ENCODE results near the gene PEAK3. TPM values are rescaled to one million over a fixed set of nuclear protein-coding genes. Genes with fewer than 3 reads are reported as not detected.

Gene PEAK3
- total and polyA plus RNA-seq, 9 of the 15 experiments (the other 6 are each of a cell fraction or from before 2014, with no cell fraction given), result 0.07 to 0.40 TPM; not detected in 7

GRCh38 chr19:2228157-2229030 is 53.6 kb downstream of the PEAK3 start (continued):
- TF ChIP-seq U2AF1 (optimal IDR thresholded peaks at IDR 0.05; ENCODE audit: low read depth, low read length) (no peak), RBM22 (IDR thresholded peaks at IDR 0.05; ENCODE audit: low read depth, low read length, poor library complexity, severe bottlenecking) (peak; percentile 81), POLR2AphosphoS5 (IDR thresholded peaks at IDR 0.05; ENCODE audit: control insufficient read depth, insufficient read depth, low read depth, low read length) (0 out of 2 replicates have a peak, but pooled peaks have one; percentile 5), TCFL5 (CRISPR knock-in tag; conservative IDR thresholded peaks at IDR 0.05) (no peak), ZNF77 (CRISPR knock-in tag; IDR thresholded peaks at IDR 0.05) (no peak), LCOR (CRISPR knock-in tag; IDR thresholded peaks at IDR 0.05) (no peak), CEBPB (tag; IDR thresholded peaks at IDR 0.05) (no peak), PHF8 (IDR thresholded peaks at IDR 0.05; ENCODE audit: borderline replicate concordance, low read length) (no peak), ZNF431 (CRISPR knock-in tag; IDR thresholded peaks at IDR 0.05) (no peak), ZC3H8 (IDR thresholded peaks at IDR 0.05) (no peak), CXXC5 (CRISPR knock-in tag; IDR thresholded peaks at IDR 0.05) (no peak), PCBP2 (IDR thresholded peaks at IDR 0.05; ENCODE audit: low read depth, low read length, poor library complexity, severe bottlenecking) (no peak), FOXO4 (CRISPR knock-in tag; IDR thresholded peaks at IDR 0.05) (no peak), SRSF1 (IDR thresholded peaks at IDR 0.05; ENCODE audit: low read depth, low read length) (no peak), PRPF4 (IDR thresholded peaks at IDR 0.05; ENCODE audit: insufficient read depth, low read depth, low read length, poor library complexity, severe bottlenecking) (no peak), SMAD1 (IDR thresholded peaks at IDR 0.05; ENCODE audit: low read depth, low read length, partially characterized antibody) (no peak)
- TF ChIP-seq, protein P1, sequence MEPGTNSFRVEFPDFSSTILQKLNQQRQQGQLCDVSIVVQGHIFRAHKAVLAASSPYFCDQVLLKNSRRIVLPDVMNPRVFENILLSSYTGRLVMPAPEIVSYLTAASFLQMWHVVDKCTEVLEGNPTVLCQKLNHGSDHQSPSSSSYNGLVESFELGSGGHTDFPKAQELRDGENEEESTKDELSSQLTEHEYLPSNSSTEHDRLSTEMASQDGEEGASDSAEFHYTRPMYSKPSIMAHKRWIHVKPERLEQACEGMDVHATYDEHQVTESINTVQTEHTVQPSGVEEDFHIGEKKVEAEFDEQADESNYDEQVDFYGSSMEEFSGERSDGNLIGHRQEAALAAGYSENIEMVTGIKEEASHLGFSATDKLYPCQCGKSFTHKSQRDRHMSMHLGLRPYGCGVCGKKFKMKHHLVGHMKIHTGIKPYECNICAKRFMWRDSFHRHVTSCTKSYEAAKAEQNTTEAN (CRISPR knock-in tag; IDR thresholded peaks at IDR 0.05), result no peak
- TF ChIP-seq, protein P2, sequence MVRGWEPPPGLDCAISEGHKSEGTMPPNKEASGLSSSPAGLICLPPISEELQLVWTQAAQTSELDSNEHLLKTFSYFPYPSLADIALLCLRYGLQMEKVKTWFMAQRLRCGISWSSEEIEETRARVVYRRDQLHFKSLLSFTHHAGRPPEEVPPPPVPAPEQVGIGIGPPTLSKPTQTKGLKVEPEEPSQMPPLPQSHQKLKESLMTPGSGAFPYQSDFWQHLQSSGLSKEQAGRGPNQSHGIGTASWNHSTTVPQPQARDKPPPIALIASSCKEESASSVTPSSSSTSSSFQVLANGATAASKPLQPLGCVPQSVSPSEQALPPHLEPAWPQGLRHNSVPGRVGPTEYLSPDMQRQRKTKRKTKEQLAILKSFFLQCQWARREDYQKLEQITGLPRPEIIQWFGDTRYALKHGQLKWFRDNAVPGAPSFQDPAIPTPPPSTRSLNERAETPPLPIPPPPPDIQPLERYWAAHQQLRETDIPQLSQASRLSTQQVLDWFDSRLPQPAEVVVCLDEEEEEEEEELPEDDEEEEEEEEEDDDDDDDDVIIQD (CRISPR knock-in tag; IDR thresholded peaks at IDR 0.05), result no peak
- TF ChIP-seq, protein P3, sequence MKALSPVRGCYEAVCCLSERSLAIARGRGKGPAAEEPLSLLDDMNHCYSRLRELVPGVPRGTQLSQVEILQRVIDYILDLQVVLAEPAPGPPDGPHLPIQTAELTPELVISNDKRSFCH (CRISPR knock-in tag; IDR thresholded peaks at IDR 0.05), result no peak
- TF ChIP-seq, protein P3 (tag; IDR thresholded peaks at IDR 0.05), result no peak
